K562 (cell line): Measurements from ENCODE around the gene MRPL55.

ENCODE experiments used
- MED1 ChIP-seq: sonication (generic); formaldehyde crosslinking; IDR thresholded peaks from 2 replicates; pipeline ENCODE4 v1.8.1; 2023; ENCODE audit warnings: missing genetic modification reagents, borderline replicate concordance
- NR2C1 ChIP-seq, 2 experiments: fragments of 450-650 bp; IDR thresholded peaks; 2 replicates each; pipeline ENCODE4 v1.6.1; 2017; ENCODE audit warnings: mild to moderate bottlenecking in 2 of 2, antibody characterized with exemption in 1 of 2, inconsistent platforms in 1 of 2, missing compliant biosample characterization in 1 of 2, missing genetic modification characterization in 1 of 2
- TAF1 ChIP-seq: IDR thresholded peaks from 2 replicates; pipeline ENCODE4 v1.6.1; 2011; ENCODE audit warnings: mild to moderate bottlenecking, low read length, moderate library complexity; ENCODE audit not compliant: insufficient read depth, control insufficient read depth, severe bottlenecking; ENCODE audit errors: extremely low read depth
- ZKSCAN8 ChIP-seq: fragments of 200-800 bp; sonication (Bioruptor generic); IDR thresholded peaks from 2 replicates; pipeline ENCODE4 v1.6.1; 2016; ENCODE audit warnings: missing genetic modification characterization, missing compliant biosample characterization
- ZNF830 ChIP-seq: fragments of 250-450 bp; sonication (Bioruptor Pico); IDR thresholded peaks from 2 replicates; pipeline ENCODE4 v1.5.0; 2021; ENCODE audit warnings: mild to moderate bottlenecking

DNA sequence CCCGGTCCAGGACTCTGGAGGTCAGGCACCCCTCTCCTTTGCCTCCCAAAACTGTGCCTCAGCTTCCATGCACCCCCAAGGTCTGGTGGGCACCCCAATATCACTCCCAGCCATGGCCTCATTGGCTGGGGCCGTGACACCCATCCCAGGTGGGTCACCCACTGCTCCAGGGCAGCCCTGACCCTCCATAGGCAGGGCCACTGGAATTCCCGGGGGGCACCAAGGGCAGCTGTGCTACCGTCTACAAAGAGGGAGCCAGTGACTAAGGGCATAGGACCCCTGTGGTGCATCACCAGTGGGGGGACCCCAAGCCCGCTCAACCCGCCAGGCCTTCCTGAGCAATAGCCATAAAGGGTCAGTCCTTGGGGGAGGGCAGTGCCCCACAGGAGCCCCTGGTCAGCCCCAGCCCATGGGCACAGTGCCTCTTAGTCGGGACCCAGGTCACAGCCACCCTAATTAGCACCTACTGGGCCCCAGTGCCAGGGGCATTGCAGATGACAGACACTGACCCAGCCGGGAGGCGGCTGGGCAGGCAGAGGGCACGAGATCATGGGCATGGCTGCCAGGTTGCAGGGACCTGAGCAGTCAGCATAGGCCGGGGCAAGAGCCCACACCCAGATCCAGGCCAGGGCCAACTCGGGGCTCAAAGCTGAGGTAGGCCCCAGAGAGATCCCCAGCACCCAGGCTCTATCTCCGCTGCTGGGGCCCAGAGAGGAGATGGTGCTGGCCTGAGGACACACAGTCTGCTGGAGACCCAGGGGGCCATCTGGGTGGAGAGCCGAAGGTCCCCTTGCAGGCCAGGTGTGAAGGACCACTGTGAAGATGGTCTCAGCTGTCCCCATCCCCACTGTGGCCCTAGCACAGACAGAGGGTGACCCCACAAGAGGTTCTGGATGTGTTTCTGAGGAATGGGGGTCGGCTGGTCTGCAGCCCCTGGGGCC lies 45.6 kb downstream of the MRPL55 start:
- TF ChIP-seq ZKSCAN8 (CRISPR knock-in tag) (no peak), MED1 (CRISPR knock-in tag) (no peak), TAF1 (no peak), ZNF830 (CRISPR knock-in tag) (no peak), NR2C1 (IDR thresholded peaks at IDR 0.05) (no peak), NR2C1 (tag; IDR thresholded peaks at IDR 0.05) (no peak)
